Measurements from ENCODE around the gene IGSF5.

DNA sequence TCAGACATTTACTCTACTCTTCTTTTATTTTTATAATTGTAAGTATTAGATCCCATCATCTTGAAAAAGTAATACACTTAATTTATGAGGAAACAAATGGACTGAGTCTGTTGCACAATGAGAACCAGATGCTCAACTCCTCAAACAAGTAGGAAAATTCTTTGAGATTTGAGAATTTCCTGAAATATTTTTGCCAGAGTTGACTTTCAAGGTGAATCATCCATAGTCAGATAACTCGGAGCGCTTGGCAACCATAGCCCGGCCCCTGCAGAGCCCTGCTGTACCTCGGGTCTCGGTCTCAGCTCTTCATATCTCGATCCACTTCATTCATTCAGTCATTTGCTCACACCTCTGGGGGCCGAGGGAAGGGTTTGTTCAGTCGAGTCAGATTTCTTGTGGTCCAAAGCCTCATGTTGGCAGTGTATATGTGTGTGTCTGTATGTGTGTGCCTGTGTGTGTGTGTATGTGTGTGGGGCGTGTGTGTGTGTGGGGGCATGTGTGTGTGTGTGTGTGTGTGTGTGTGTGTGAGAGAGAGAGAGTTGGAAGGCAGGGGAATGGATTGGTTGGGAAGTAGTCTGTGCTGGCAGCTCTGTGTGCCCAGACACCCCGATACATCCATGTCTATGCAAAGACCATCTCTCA, 104.2 kb downstream of the IGSF5 start:
- TF ChIP-seq, protein P1, sequence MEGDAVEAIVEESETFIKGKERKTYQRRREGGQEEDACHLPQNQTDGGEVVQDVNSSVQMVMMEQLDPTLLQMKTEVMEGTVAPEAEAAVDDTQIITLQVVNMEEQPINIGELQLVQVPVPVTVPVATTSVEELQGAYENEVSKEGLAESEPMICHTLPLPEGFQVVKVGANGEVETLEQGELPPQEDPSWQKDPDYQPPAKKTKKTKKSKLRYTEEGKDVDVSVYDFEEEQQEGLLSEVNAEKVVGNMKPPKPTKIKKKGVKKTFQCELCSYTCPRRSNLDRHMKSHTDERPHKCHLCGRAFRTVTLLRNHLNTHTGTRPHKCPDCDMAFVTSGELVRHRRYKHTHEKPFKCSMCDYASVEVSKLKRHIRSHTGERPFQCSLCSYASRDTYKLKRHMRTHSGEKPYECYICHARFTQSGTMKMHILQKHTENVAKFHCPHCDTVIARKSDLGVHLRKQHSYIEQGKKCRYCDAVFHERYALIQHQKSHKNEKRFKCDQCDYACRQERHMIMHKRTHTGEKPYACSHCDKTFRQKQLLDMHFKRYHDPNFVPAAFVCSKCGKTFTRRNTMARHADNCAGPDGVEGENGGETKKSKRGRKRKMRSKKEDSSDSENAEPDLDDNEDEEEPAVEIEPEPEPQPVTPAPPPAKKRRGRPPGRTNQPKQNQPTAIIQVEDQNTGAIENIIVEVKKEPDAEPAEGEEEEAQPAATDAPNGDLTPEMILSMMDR (IDR thresholded peaks at IDR 0.05): no peak
- TF ChIP-seq POLR2A (IDR thresholded peaks at IDR 0.05): no peak
- TF ChIP-seq POLR2AphosphoS5 (IDR thresholded peaks at IDR 0.05): no peak
